ENCODE data around the gene SNX8.

Gene SNX8

GRCh38 chr7:2225336-2225735, 88.9 kb downstream of the SNX8 start:
- TF ChIP-seq, protein P1, sequence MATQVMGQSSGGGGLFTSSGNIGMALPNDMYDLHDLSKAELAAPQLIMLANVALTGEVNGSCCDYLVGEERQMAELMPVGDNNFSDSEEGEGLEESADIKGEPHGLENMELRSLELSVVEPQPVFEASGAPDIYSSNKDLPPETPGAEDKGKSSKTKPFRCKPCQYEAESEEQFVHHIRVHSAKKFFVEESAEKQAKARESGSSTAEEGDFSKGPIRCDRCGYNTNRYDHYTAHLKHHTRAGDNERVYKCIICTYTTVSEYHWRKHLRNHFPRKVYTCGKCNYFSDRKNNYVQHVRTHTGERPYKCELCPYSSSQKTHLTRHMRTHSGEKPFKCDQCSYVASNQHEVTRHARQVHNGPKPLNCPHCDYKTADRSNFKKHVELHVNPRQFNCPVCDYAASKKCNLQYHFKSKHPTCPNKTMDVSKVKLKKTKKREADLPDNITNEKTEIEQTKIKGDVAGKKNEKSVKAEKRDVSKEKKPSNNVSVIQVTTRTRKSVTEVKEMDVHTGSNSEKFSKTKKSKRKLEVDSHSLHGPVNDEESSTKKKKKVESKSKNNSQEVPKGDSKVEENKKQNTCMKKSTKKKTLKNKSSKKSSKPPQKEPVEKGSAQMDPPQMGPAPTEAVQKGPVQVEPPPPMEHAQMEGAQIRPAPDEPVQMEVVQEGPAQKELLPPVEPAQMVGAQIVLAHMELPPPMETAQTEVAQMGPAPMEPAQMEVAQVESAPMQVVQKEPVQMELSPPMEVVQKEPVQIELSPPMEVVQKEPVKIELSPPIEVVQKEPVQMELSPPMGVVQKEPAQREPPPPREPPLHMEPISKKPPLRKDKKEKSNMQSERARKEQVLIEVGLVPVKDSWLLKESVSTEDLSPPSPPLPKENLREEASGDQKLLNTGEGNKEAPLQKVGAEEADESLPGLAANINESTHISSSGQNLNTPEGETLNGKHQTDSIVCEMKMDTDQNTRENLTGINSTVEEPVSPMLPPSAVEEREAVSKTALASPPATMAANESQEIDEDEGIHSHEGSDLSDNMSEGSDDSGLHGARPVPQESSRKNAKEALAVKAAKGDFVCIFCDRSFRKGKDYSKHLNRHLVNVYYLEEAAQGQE (IDR thresholded peaks at IDR 0.05; ENCODE audit: low read depth): no peak
- TF ChIP-seq, protein P2, sequence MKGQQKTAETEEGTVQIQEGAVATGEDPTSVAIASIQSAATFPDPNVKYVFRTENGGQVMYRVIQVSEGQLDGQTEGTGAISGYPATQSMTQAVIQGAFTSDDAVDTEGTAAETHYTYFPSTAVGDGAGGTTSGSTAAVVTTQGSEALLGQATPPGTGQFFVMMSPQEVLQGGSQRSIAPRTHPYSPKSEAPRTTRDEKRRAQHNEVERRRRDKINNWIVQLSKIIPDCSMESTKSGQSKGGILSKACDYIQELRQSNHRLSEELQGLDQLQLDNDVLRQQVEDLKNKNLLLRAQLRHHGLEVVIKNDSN (IDR thresholded peaks at IDR 0.05): no peak
- TF ChIP-seq ZBTB7A (IDR thresholded peaks at IDR 0.05; ENCODE audit: low read depth) (peak; percentile 73), MAX (IDR thresholded peaks at IDR 0.05) (peak; percentile 39; the same call in 1 of the 2 replicates), NFIC (IDR thresholded peaks at IDR 0.05) (no peak; the same call in 1 of the 2 replicates)

GRCh38 chr7:2224934-2225333, 89.3 kb downstream of the SNX8 start:
- TF ChIP-seq MAX (IDR thresholded peaks at IDR 0.05): peak; percentile 68
- TF ChIP-seq YY1 (IDR thresholded peaks at IDR 0.05; ENCODE audit: low read depth): peak; percentile 63; the same call in 1 of the 2 replicates
- 0 out of 2 replicates have a peak, but pooled peaks have one; percentile 59 for TF ChIP-seq FOXM1 (IDR thresholded peaks at IDR 0.05; ENCODE audit: borderline replicate concordance, low read depth)
- peak; percentile 97 for TF ChIP-seq TEAD4 (IDR thresholded peaks at IDR 0.05)
- no peak; the same call in 1 of the 2 replicates for TF ChIP-seq ZBTB7A (IDR thresholded peaks at IDR 0.05; ENCODE audit: low read depth)
- peak; percentile 92 for TF ChIP-seq TCF12 (IDR thresholded peaks at IDR 0.05; ENCODE audit: low read depth)
- peak; percentile 8; the same call in 1 of the 2 replicates for TF ChIP-seq RAD21 (IDR thresholded peaks at IDR 0.05; ENCODE audit: low read depth)
- TF ChIP-seq CREB1 (IDR thresholded peaks at IDR 0.05; ENCODE audit: low read depth): no peak
- TF ChIP-seq, protein P1 (IDR thresholded peaks at IDR 0.05; ENCODE audit: low read depth): no peak
- TF ChIP-seq CEBPB (IDR thresholded peaks at IDR 0.05): peak; percentile 29; the same call in 1 of the 2 replicates
- peak; percentile 98 for TF ChIP-seq NFIC (IDR thresholded peaks at IDR 0.05)
- TF ChIP-seq TAF1 (IDR thresholded peaks at IDR 0.05; ENCODE audit: low read depth): no peak
- TF ChIP-seq EP300 (IDR thresholded peaks at IDR 0.05; ENCODE audit: borderline replicate concordance): peak; percentile 89

GRCh38 chr7:2224491-2224928, 89.7 kb downstream of the SNX8 start:
- TF ChIP-seq MAX (IDR thresholded peaks at IDR 0.05) (no peak), YY1 (IDR thresholded peaks at IDR 0.05; ENCODE audit: low read depth) (no peak), TCF12 (IDR thresholded peaks at IDR 0.05; ENCODE audit: low read depth) (no peak), EP300 (IDR thresholded peaks at IDR 0.05; ENCODE audit: borderline replicate concordance) (no peak), TEAD4 (IDR thresholded peaks at IDR 0.05) (no peak), EGR1 (IDR thresholded peaks at IDR 0.05) (no peak), ZBTB7A (IDR thresholded peaks at IDR 0.05; ENCODE audit: low read depth) (no peak; the same call in 1 of the 2 replicates), CREB1 (IDR thresholded peaks at IDR 0.05; ENCODE audit: low read depth) (no peak), CEBPB (IDR thresholded peaks at IDR 0.05) (no peak), FOXM1 (IDR thresholded peaks at IDR 0.05; ENCODE audit: borderline replicate concordance, low read depth) (no peak), RAD21 (IDR thresholded peaks at IDR 0.05; ENCODE audit: low read depth) (no peak), NFIC (IDR thresholded peaks at IDR 0.05) (no peak), TAF1 (IDR thresholded peaks at IDR 0.05; ENCODE audit: low read depth) (no peak)
- TF ChIP-seq, protein P2 (IDR thresholded peaks at IDR 0.05): no peak
- TF ChIP-seq, protein P1 (IDR thresholded peaks at IDR 0.05; ENCODE audit: low read depth): no peak

DNA sequence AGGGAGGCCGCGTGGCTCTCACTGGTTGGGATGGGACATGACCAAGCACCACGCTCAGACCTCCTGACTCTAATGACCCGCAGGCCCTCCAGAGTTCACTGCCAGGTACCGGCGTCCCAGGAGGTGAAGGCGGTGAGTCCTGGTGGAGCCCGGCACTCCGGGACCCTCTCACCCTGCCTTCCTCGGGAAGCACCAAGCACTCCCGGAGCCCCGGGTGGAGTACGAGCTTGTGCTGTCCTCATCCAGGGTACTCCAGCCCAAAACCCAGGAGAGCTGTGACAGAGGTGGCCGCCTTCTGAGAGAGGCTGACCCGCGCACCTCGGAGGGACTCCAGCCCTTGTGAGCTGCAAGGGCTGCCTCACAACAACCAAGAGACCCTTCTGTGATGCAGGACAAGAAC, 90.9 kb downstream of the SNX8 start:
- no peak for TF ChIP-seq NFIC (IDR thresholded peaks at IDR 0.05)

Data from Ishikawa (cell line).